Activated CD4-positive, alpha-beta T cell treated with anti-CD3 and anti-CD28 coated beads for 36 hours (primary cell): ENCODE measurements around the gene SMIM15. TPM values are rescaled to one million over a fixed set of nuclear protein-coding genes. Genes with fewer than 3 reads are reported as not detected.
A peak's percentile ranks its signal among the peaks of the same experiment; 100 is the strongest.

Experiments used
- ATAC-seq: fragments of 200-7000 bp; cut with Tn5 transposase; one replicate; pipeline ENCODE4 v1.10.0; 2021; ENCODE audit warnings: mild to moderate bottlenecking, moderate library complexity
- CTCF ChIA-PET: fragments of 350-600 bp; sonication (Branson Sonifier 250); formaldehyde crosslinking; loops from one replicate; lab custom pipeline; 2021; ENCODE audit warnings: antibody characterized with exemption; lab: Charles Lee
- POLR2A ChIA-PET: fragments of 350-600 bp; sonication (Branson Sonifier 250); formaldehyde crosslinking; loops from one replicate; lab custom pipeline; 2021; ENCODE audit warnings: antibody characterized with exemption, inconsistent platforms; lab: Charles Lee
- DNase-seq: peaks from one replicate; pipeline ENCODE4 v3.0.0-alpha.2; 2020
- H3K27ac Mint-ChIP-seq: one replicate; pipeline ENCODE4 v1.8.0; 2021; ENCODE audit warnings: mixed read lengths
- H3K27me3 Mint-ChIP-seq: one replicate; pipeline ENCODE4 v1.8.0; 2021; ENCODE audit warnings: mixed read lengths
- H3K36me3 Mint-ChIP-seq: one replicate; pipeline ENCODE4 v1.8.0; 2021; ENCODE audit warnings: low read depth, mixed read lengths
- H3K4me1 Mint-ChIP-seq: one replicate; pipeline ENCODE4 v1.8.0; 2021; ENCODE audit warnings: mixed read lengths
- H3K4me3 Mint-ChIP-seq: one replicate; pipeline ENCODE4 v1.8.0; 2021; ENCODE audit warnings: mild to moderate bottlenecking, moderate library complexity, mixed read lengths
- H3K9me3 Mint-ChIP-seq: one replicate; pipeline ENCODE4 v1.8.0; 2021; ENCODE audit warnings: low read depth, mixed read lengths
- intact Hi-C, 2 experiments: fragments of 100-400 bp; cut with DNase I in 1 of 2; cut with micrococcal nuclease in 1 of 2; formaldehyde crosslinking; loops; one replicate each; pipeline versions ENCODE4 v1.14.2 to v1.15.1; 2022 to 2024; cut with DNase I, micrococcal nuclease
- total RNA-seq, 2 experiments: library from RNA; stranded (reverse); gene quantifications; one replicate each; pipeline ENCODE4 v1.2.3, GENCODE V29; 2021

SMIM15 gene
- total RNA-seq, 2 experiments from 2014 or later, result 73.5 to 84.0 TPM

DNA sequence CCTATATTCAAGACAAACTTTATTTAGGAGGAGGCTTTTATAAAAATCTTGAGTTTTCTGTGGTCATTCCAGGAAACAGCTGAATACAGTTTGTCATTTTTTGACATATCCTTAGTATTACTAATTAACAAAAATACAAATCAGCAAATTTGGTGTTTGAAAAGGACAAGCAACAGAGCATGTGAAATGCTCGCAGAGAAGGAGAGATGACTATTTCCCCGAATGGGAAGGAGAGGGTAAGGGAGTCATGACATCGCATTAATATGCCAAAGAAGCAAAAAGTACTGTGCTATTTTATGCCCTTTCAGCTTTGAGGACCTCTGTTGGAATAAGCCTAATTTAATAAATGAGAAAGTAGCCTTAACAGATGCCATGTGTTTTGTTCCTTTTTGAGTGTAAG, 1.8 kb downstream of the SMIM15 start:
- ATAC-seq, result no peak
- Mint-ChIP-seq H3K27me3 (no peaks in the 10 kb centered on the region), H3K4me1 (peaks cover 35% of the 10 kb centered on the region), H3K36me3 (peaks cover 56% of the 10 kb centered on the region), H3K4me3 (peak overlapping the region; percentile 38), H3K9me3 (peaks cover 5% of the 10 kb centered on the region), H3K27ac (peak overlapping the region; percentile 60)
- DNase-seq, result no peak
- POLR2A ChIA-PET, result no interaction called here
- CTCF ChIA-PET, result no interaction called here
- intact Hi-C loops, result loop anchor here (5.0 to 10.0 kb wide), 5 partner anchors 103 to 1147 kb away; partner anchors contain the start of gene KIF2A (in 1 of the 2)

GRCh38 chr5:61159836-61160235, 2.4 kb downstream of the SMIM15 start:
- peaks cover 35% of the 10 kb centered on the region for H3K4me1 Mint-ChIP-seq
- H3K4me3 Mint-ChIP-seq, result peak overlapping the region; percentile 17
- POLR2A ChIA-PET, result no interaction called here
- peak overlapping the region; percentile 67 for H3K27ac Mint-ChIP-seq
- H3K9me3 Mint-ChIP-seq, result peaks cover 8% of the 10 kb centered on the region
- DNase-seq (no peak), ATAC-seq (no peak)
- CTCF ChIA-PET, result no interaction called here
- no peaks in the 10 kb centered on the region for H3K27me3 Mint-ChIP-seq
- peaks cover 63% of the 10 kb centered on the region for H3K36me3 Mint-ChIP-seq
- intact Hi-C loops, result loop anchor here (5.0 to 10.0 kb wide), 5 partner anchors 103 to 1147 kb away; partner anchors contain the start of gene KIF2A (in 1 of the 2)

DNA sequence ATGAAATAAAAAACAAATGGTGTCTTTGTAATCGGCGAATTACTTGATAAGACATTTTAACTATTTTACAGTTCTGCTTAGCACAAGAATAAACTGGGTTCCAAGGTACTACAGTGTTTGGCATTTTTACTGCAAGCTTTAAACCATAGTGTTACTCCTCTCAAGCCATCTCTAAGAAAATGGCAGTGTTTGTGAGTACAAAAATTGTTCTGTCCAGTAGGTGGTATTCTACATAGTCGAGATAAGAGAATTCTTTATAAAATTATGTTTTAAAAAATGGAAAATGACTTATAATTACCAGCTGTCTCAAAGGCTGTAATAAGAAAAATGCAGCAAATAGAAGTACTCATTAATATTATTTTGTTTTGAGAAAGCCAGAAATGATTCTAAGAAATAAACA, 3.2 kb downstream of the SMIM15 start:
- ChIA-PET CTCF (interaction anchor here (0.6 to 1.5 kb wide), 2 partner anchors 213 to 490 kb away, joined by 3 read pairs; no protein-coding TSS in a partner anchor), POLR2A (no interaction called here)
- no peak overlapping the region for H3K27ac Mint-ChIP-seq
- no peaks in the 10 kb centered on the region for H3K27me3 Mint-ChIP-seq
- H3K9me3 Mint-ChIP-seq, result peaks cover 11% of the 10 kb centered on the region
- intact Hi-C loops, result no loop called here
- H3K4me3 Mint-ChIP-seq, result no peak overlapping the region
- ATAC-seq (no peak), DNase-seq (no peak)
- H3K36me3 Mint-ChIP-seq, result peaks cover 70% of the 10 kb centered on the region
- peaks cover 35% of the 10 kb centered on the region for H3K4me1 Mint-ChIP-seq

- H3K4me1 Mint-ChIP-seq, result peaks cover 3% of the 10 kb centered on the region
- H3K9me3 Mint-ChIP-seq, result peaks cover 18% of the 10 kb centered on the region
- peaks cover 48% of the 10 kb centered on the region for H3K36me3 Mint-ChIP-seq
- CTCF ChIA-PET, result no interaction called here
- H3K27ac Mint-ChIP-seq, result no peak overlapping the region
- intact Hi-C loops, result no loop called here
- POLR2A ChIA-PET, result no interaction called here
- ATAC-seq (peak; percentile 36), DNase-seq (no peak)
- H3K27me3 Mint-ChIP-seq, result no peaks in the 10 kb centered on the region
- no peak overlapping the region for H3K4me3 Mint-ChIP-seq
Measured at GRCh38 chr5:61151893-61152292, 10.4 kb downstream of the SMIM15 start.

GRCh38 chr5:61148515-61148914, 13.8 kb downstream of the SMIM15 start:
- ATAC-seq (no peak), DNase-seq (no peak)
- POLR2A ChIA-PET, result interaction anchor here (0.6 kb wide), 1 partner anchor 196 kb away, joined by 4 read pairs; no protein-coding TSS in a partner anchor
- H3K4me3 Mint-ChIP-seq, result no peak overlapping the region
- peaks cover 21% of the 10 kb centered on the region for H3K9me3 Mint-ChIP-seq
- H3K36me3 Mint-ChIP-seq, result peaks cover 29% of the 10 kb centered on the region
- H3K27me3 Mint-ChIP-seq, result no peaks in the 10 kb centered on the region
- intact Hi-C loops, result no loop called here
- H3K27ac Mint-ChIP-seq, result no peak overlapping the region
- CTCF ChIA-PET, result no interaction called here
- peaks cover 3% of the 10 kb centered on the region for H3K4me1 Mint-ChIP-seq

- Mint-ChIP-seq H3K36me3 (peaks cover 12% of the 10 kb centered on the region), H3K4me1 (no peaks in the 10 kb centered on the region), H3K27me3 (no peaks in the 10 kb centered on the region), H3K27ac (no peak overlapping the region), H3K4me3 (no peak overlapping the region), H3K9me3 (peaks cover 10% of the 10 kb centered on the region)
- ATAC-seq (no peak), DNase-seq (no peak)
- ChIA-PET CTCF (interaction anchor here (0.7 kb wide), 1 partner anchor 9 kb away, joined by 3 read pairs; no protein-coding TSS in a partner anchor), POLR2A (no interaction called here)
- intact Hi-C loops, result no loop called here
Measured at GRCh38 chr5:61142811-61143210, 19.5 kb downstream of the SMIM15 start.

DNA sequence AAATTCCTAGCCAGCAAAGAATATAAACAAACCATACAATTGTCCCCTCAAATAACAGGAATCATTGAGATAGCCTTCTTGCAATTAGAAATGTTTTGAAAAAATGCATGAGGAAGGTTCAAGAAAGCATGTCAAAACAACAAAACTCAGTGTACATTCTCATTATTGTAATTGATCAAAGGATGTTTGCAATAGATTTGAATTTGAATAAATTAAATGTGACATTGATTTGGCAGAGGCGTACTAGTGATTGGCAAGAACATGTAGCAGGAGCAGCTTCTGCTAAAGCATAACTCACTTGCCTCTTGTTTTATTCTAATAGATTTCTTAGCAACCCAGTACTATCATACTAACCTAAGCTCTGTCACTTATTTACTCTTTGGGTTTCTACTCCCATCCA, 19.9 kb downstream of the SMIM15 start:
- no peak for ATAC-seq
- H3K27me3 Mint-ChIP-seq, result no peaks in the 10 kb centered on the region
- no peak overlapping the region for H3K27ac Mint-ChIP-seq
- peaks cover 10% of the 10 kb centered on the region for H3K9me3 Mint-ChIP-seq
- intact Hi-C loops, result no loop called here
- DNase-seq, result no peak
- CTCF ChIA-PET, result no interaction called here
- POLR2A ChIA-PET, result no interaction called here
- no peaks in the 10 kb centered on the region for H3K4me1 Mint-ChIP-seq
- H3K36me3 Mint-ChIP-seq, result peaks cover 11% of the 10 kb centered on the region
- H3K4me3 Mint-ChIP-seq, result no peak overlapping the region

DNA sequence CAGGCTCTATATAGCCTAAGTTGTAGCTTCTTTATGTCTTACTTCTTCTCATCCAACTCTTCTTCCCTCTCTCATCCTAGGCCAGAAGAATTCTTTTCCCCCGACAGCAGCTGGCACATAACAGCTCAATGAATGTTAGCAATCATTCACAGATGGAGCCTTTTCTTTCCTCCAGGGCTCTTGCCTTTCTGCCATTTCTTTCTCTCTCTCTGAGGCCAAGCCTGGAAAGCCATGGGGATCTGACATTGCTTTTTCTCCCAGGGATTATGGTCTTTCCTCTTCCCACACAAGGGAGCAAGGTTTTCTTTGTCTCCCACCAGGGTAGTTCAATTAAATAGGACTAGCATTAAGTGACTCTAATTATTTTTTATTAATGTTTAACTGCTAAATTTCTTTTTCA, 20.5 kb downstream of the SMIM15 start:
- intact Hi-C loops, result no loop called here
- ChIA-PET POLR2A (no interaction called here), CTCF (interaction anchor here (1.2 kb wide), 1 partner anchor 118 kb away, joined by 3 read pairs; no protein-coding TSS in a partner anchor)
- DNase-seq (no peak), ATAC-seq (no peak)
- H3K9me3 Mint-ChIP-seq, result peaks cover 8% of the 10 kb centered on the region
- H3K4me3 Mint-ChIP-seq, result no peak overlapping the region
- H3K4me1 Mint-ChIP-seq, result no peaks in the 10 kb centered on the region
- no peaks in the 10 kb centered on the region for H3K27me3 Mint-ChIP-seq
- H3K27ac Mint-ChIP-seq, result no peak overlapping the region
- peaks cover 9% of the 10 kb centered on the region for H3K36me3 Mint-ChIP-seq

DNA sequence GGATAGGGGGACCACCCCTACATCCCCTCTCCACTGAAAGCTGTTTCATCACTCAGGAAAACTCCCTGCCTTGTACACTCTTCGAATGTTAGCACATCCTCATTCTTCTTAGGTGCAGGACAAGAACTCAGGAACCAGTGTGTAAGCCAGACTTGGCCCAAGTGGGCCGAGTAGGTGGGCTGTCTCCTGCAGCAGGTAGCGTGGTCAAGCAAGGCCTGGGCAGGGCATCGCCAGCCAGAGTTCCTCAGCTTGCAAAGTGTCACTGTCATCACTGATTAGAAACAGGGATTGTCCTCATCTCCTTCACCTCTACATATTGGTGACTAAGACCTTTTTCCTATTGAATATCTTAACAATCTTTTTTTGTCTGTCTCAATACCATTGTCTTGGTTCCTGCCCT, 22.3 kb downstream of the SMIM15 start:
- intact Hi-C loops, result no loop called here
- DNase-seq (no peak), ATAC-seq (no peak)
- no peaks in the 10 kb centered on the region for H3K4me1 Mint-ChIP-seq
- H3K9me3 Mint-ChIP-seq, result no peaks in the 10 kb centered on the region
- H3K36me3 Mint-ChIP-seq, result peaks cover 1% of the 10 kb centered on the region
- ChIA-PET CTCF (interaction anchor here (0.6 kb wide), 1 partner anchor 1071 kb away, joined by 3 read pairs; no protein-coding TSS in a partner anchor), POLR2A (no interaction called here)
- H3K4me3 Mint-ChIP-seq, result no peak overlapping the region
- no peak overlapping the region for H3K27ac Mint-ChIP-seq
- H3K27me3 Mint-ChIP-seq, result no peaks in the 10 kb centered on the region

- H3K36me3 Mint-ChIP-seq, result peaks cover 1% of the 10 kb centered on the region
- ChIA-PET CTCF (interaction anchor here (0.6 kb wide), 1 partner anchor 1072 kb away, joined by 3 read pairs; no protein-coding TSS in a partner anchor), POLR2A (no interaction called here)
- H3K4me1 Mint-ChIP-seq, result no peaks in the 10 kb centered on the region
- H3K27ac Mint-ChIP-seq, result no peak overlapping the region
- ATAC-seq (peak; percentile 49), DNase-seq (no peak)
- H3K27me3 Mint-ChIP-seq, result no peaks in the 10 kb centered on the region
- H3K4me3 Mint-ChIP-seq, result no peak overlapping the region
- no peaks in the 10 kb centered on the region for H3K9me3 Mint-ChIP-seq
- intact Hi-C loops, result no loop called here
Measured at GRCh38 chr5:61139094-61139873, 23.0 kb downstream of the SMIM15 start.

DNA sequence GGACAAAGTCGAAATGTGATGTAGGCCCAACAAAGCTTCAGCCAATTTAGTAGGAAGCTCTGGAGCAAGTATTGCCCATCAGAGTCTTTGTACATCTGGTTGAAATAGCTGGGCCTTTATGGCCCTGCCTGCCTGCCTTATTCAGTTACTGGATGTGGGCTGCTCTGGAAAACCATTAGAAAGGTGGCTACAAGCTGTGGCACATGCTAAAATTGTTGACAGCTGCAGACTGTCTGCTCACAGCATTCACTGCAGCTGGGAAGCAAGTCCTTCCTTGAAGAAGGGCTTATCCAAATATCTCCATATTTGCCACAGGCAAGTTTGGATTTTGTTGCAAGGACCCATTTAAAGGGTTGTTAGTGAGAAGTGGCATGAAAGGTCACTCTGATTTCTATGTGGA, 24.4 kb downstream of the SMIM15 start:
- ChIA-PET POLR2A (no interaction called here), CTCF (no interaction called here)
- Mint-ChIP-seq H3K27me3 (no peaks in the 10 kb centered on the region), H3K4me3 (no peak overlapping the region), H3K4me1 (no peaks in the 10 kb centered on the region), H3K36me3 (peaks cover 1% of the 10 kb centered on the region), H3K9me3 (no peaks in the 10 kb centered on the region), H3K27ac (no peak overlapping the region)
- intact Hi-C loops, result no loop called here
- ATAC-seq (no peak), DNase-seq (no peak)

DNA sequence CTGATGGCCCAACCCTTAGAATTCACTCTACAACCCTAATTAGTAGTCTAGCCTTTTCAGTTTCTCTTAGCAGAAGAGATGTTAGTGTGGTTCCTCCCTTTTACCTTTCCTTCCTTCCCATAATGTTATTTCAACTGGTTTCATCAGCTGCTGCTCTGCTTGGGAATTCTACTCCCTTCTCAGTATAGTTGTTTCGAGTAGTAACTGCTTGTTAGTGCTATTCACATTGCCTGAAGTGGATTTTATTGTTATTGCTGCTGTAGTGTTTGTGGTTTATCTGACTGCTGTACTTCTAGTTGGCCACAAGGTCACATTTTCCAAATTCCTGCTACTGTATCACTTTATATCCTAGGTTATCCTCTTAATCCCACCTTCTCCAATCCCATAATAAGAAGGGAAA, 29.7 kb downstream of the SMIM15 start:
- intact Hi-C loops, result no loop called here
- Mint-ChIP-seq H3K4me1 (no peaks in the 10 kb centered on the region), H3K36me3 (peaks cover 1% of the 10 kb centered on the region), H3K27me3 (no peaks in the 10 kb centered on the region), H3K4me3 (no peak overlapping the region), H3K27ac (no peak overlapping the region), H3K9me3 (no peaks in the 10 kb centered on the region)
- ChIA-PET POLR2A (no interaction called here), CTCF (no interaction called here)
- ATAC-seq (no peak), DNase-seq (no peak)
